ENCODE measurements around the gene VAC14. TPM values are rescaled to one million over a fixed set of nuclear protein-coding genes. Genes with fewer than 3 reads are reported as not detected.

Gene VAC14
- total RNA-seq, 1 experiment from 2014 or later = 49.9 TPM

- no peak overlapping the region for H4K91ac ChIP-seq (ENCODE audit: insufficient read length, low read depth, low read length)
- no peaks in the 10 kb centered on the region for H3K79me1 ChIP-seq (ENCODE audit: insufficient read depth, low read depth, low read length, poor library complexity, severe bottlenecking)
- no peaks in the 10 kb centered on the region for H3K79me2 ChIP-seq (ENCODE audit: insufficient read depth, low read length)
- H2BK12ac ChIP-seq (ENCODE audit: insufficient read length, low read depth, low read length) = no peak overlapping the region
- no peaks in the 10 kb centered on the region for H4K20me1 ChIP-seq (ENCODE audit: control insufficient read depth, insufficient read depth, insufficient read length)
- Mint-ChIP-seq H3K27ac (peak overlapping the region in 1 of 3 experiments; percentile 24; a peak in 2 of 7 replicates), H3K9me3 (no peaks in the 10 kb centered on the region), H3K4me3 (no peak overlapping the region), H3K36me3 (ENCODE audit: insufficient read depth in 1 of 3, low read depth in 3 of 3) (no peaks in the 10 kb centered on the region), H3K27me3 (ENCODE audit: low read depth) (no peaks in the 10 kb centered on the region), H3K4me1 (peaks cover 17 to 25% of the 10 kb centered on the region in 2 experiments)
- H3K56ac ChIP-seq (ENCODE audit: insufficient read length, low read depth, low read length) = no peak overlapping the region
- no peak overlapping the region for H2BK20ac ChIP-seq (ENCODE audit: low read depth, low read length, poor library complexity, severe bottlenecking)
- no peak overlapping the region for H2BK120ac ChIP-seq (ENCODE audit: low read depth, low read length, poor library complexity, severe bottlenecking)
- no peak overlapping the region for H3K18ac ChIP-seq (ENCODE audit: insufficient read length, low read depth, low read length)
- no CpG with 5 or more reads among the region's 18 CpGs for WGBS (ENCODE audit: extremely low coverage, insufficient read length, low lambda C conversion rate)
- no peak overlapping the region for H3K23ac ChIP-seq (ENCODE audit: insufficient read length, low read depth, low read length)
- H3T11ph ChIP-seq (ENCODE audit: low read length) = no peak overlapping the region
- no peak overlapping the region for H3K27ac ChIP-seq (ENCODE audit: insufficient read length, low read depth, low read length)
- no peak overlapping the region for H2AK5ac ChIP-seq (ENCODE audit: insufficient read length, low read length)
- H4K8ac ChIP-seq (replicated peaks; ENCODE audit: insufficient read length, low read depth, low read length) = no peak overlapping the region
- no peaks in the 10 kb centered on the region for H3K23me2 ChIP-seq (ENCODE audit: insufficient read length, low read depth, low read length, poor library complexity, severe bottlenecking)
- peaks cover 7% of the 10 kb centered on the region; the same call in 1 of the 2 replicates for H3K4me1 ChIP-seq (ENCODE audit: insufficient read depth, low read length)
- TF ChIP-seq CTCF (conservative IDR thresholded peaks at IDR 0.05) = no peak; the same call in 2 of the 3 replicates
- no peak overlapping the region for H4K5ac ChIP-seq (ENCODE audit: insufficient read length, low read depth, low read length)
- DNase-seq = no peak
- no peaks in the 10 kb centered on the region for H3K9me3 ChIP-seq (ENCODE audit: control insufficient read depth, low read depth, low read length)
- no peak overlapping the region for H3K4me2 ChIP-seq (ENCODE audit: insufficient read depth, insufficient read length, low read length)
- no peak overlapping the region for H2BK15ac ChIP-seq (ENCODE audit: low read depth, low read length)
- H3K4ac ChIP-seq (ENCODE audit: low read depth, low read length) = no peak overlapping the region
- no peak overlapping the region for H3K9ac ChIP-seq (ENCODE audit: extremely low read depth, insufficient read length, low read length)
- no peaks in the 10 kb centered on the region for H3K27me3 ChIP-seq (ENCODE audit: insufficient read depth, low read length)
- H2AFZ ChIP-seq (ENCODE audit: low read length) = no peak overlapping the region
- no peak overlapping the region for H2BK5ac ChIP-seq (ENCODE audit: insufficient read length, low read length)
- H3K14ac ChIP-seq (ENCODE audit: insufficient read depth, low read length) = no peak overlapping the region; the same call in 1 of the 2 replicates
These were observed 161.9 kb downstream of the VAC14 start for GRCh38 chr16:70638814-70639792.

Other genes starting within 250 kb of the VAC14 start
- 4.2 and 4.4 TPM in 2 replicates for gene IL34, start 154.6 kb downstream of the VAC14 start, total RNA-seq (2021)
- 41.0 and 42.5 TPM in 2 replicates for gene MTSS2, start 115.1 kb downstream of the VAC14 start, total RNA-seq (2021)